ENCODE results near the gene SLC25A21.

The SLC25A21 gene

GRCh38 chr14:36946872-36947271 is 225.5 kb downstream of the SLC25A21 start:
- Mint-ChIP-seq H3K27ac (no peak overlapping the region), H3K4me1 (ENCODE audit: low read depth) (no peaks in the 10 kb centered on the region), H3K4me3 (no peak overlapping the region), H3K36me3 (ENCODE audit: low read depth) (no peaks in the 10 kb centered on the region), H3K9me3 (no peaks in the 10 kb centered on the region), H3K27me3 (no peaks in the 10 kb centered on the region)
- intact Hi-C loops (cut with micrococcal nuclease) = no loop called here

- H3K27me3 Mint-ChIP-seq = no peaks in the 10 kb centered on the region
- intact Hi-C loops (cut with micrococcal nuclease) = no loop called here
- H3K27ac Mint-ChIP-seq = no peak overlapping the region
- no peaks in the 10 kb centered on the region for H3K9me3 Mint-ChIP-seq
- H3K4me1 Mint-ChIP-seq (ENCODE audit: low read depth) = no peaks in the 10 kb centered on the region
- no peak overlapping the region for H3K4me3 Mint-ChIP-seq
- no peaks in the 10 kb centered on the region for H3K36me3 Mint-ChIP-seq (ENCODE audit: low read depth)
Observed at GRCh38 chr14:36944307-36945010, 227.9 kb downstream of the SLC25A21 start.

GRCh38 chr14:36942522-36943245 is 229.7 kb downstream of the SLC25A21 start:
- no peaks in the 10 kb centered on the region for H3K36me3 Mint-ChIP-seq (ENCODE audit: low read depth)
- H3K27me3 Mint-ChIP-seq = no peaks in the 10 kb centered on the region
- no peaks in the 10 kb centered on the region for H3K4me1 Mint-ChIP-seq (ENCODE audit: low read depth)
- no peak overlapping the region for H3K27ac Mint-ChIP-seq
- intact Hi-C loops (cut with micrococcal nuclease) = no loop called here
- no peaks in the 10 kb centered on the region for H3K9me3 Mint-ChIP-seq
- H3K4me3 Mint-ChIP-seq = no peak overlapping the region

GRCh38 chr14:36941783-36942521 is 230.5 kb downstream of the SLC25A21 start:
- intact Hi-C loops (cut with micrococcal nuclease) = no loop called here
- H3K27ac Mint-ChIP-seq = no peak overlapping the region
- no peaks in the 10 kb centered on the region for H3K27me3 Mint-ChIP-seq
- H3K4me1 Mint-ChIP-seq (ENCODE audit: low read depth) = no peaks in the 10 kb centered on the region
- H3K36me3 Mint-ChIP-seq (ENCODE audit: low read depth) = no peaks in the 10 kb centered on the region
- H3K4me3 Mint-ChIP-seq = no peak overlapping the region
- H3K9me3 Mint-ChIP-seq = no peaks in the 10 kb centered on the region

GRCh38 chr14:36940476-36940875 is 231.9 kb downstream of the SLC25A21 start:
- no peaks in the 10 kb centered on the region for H3K9me3 Mint-ChIP-seq
- H3K4me3 Mint-ChIP-seq = no peak overlapping the region
- H3K27ac Mint-ChIP-seq = no peak overlapping the region
- H3K27me3 Mint-ChIP-seq = no peaks in the 10 kb centered on the region
- intact Hi-C loops (cut with micrococcal nuclease) = no loop called here
- H3K4me1 Mint-ChIP-seq (ENCODE audit: low read depth) = no peaks in the 10 kb centered on the region
- H3K36me3 Mint-ChIP-seq (ENCODE audit: low read depth) = no peaks in the 10 kb centered on the region

- Mint-ChIP-seq H3K27me3 (no peaks in the 10 kb centered on the region), H3K4me1 (ENCODE audit: low read depth) (no peaks in the 10 kb centered on the region), H3K9me3 (no peaks in the 10 kb centered on the region), H3K27ac (no peak overlapping the region), H3K4me3 (no peak overlapping the region), H3K36me3 (ENCODE audit: low read depth) (no peaks in the 10 kb centered on the region)
- intact Hi-C loops (cut with micrococcal nuclease) = no loop called here
Observed at GRCh38 chr14:36939265-36939664, 233.1 kb downstream of the SLC25A21 start.

GRCh38 chr14:36938678-36939077 is 233.7 kb downstream of the SLC25A21 start:
- no peaks in the 10 kb centered on the region for H3K4me1 Mint-ChIP-seq (ENCODE audit: low read depth)
- no peak overlapping the region for H3K27ac Mint-ChIP-seq
- no peaks in the 10 kb centered on the region for H3K36me3 Mint-ChIP-seq (ENCODE audit: low read depth)
- no peaks in the 10 kb centered on the region for H3K27me3 Mint-ChIP-seq
- no peak overlapping the region for H3K4me3 Mint-ChIP-seq
- H3K9me3 Mint-ChIP-seq = no peaks in the 10 kb centered on the region
- intact Hi-C loops (cut with micrococcal nuclease) = no loop called here

- no peak overlapping the region for H3K4me3 Mint-ChIP-seq
Observed at GRCh38 chr14:36935976-36936678, 236.3 kb downstream of the SLC25A21 start.

GRCh38 chr14:36934304-36934703 is 238.1 kb downstream of the SLC25A21 start:
- H3K27me3 Mint-ChIP-seq = no peaks in the 10 kb centered on the region
- no peaks in the 10 kb centered on the region for H3K36me3 Mint-ChIP-seq (ENCODE audit: low read depth)
- no peaks in the 10 kb centered on the region for H3K4me1 Mint-ChIP-seq (ENCODE audit: low read depth)
- no peak overlapping the region for H3K4me3 Mint-ChIP-seq
- no peak overlapping the region for H3K27ac Mint-ChIP-seq
- no peaks in the 10 kb centered on the region for H3K9me3 Mint-ChIP-seq
- intact Hi-C loops (cut with micrococcal nuclease) = no loop called here

More at GRCh38 chr14:36935976-36936678, 236.3 kb downstream of the SLC25A21 start:
- H3K27me3 Mint-ChIP-seq = no peaks in the 10 kb centered on the region
- no peaks in the 10 kb centered on the region for H3K4me1 Mint-ChIP-seq (ENCODE audit: low read depth)
- intact Hi-C loops (cut with micrococcal nuclease) = no loop called here
- H3K9me3 Mint-ChIP-seq = no peaks in the 10 kb centered on the region
- no peaks in the 10 kb centered on the region for H3K36me3 Mint-ChIP-seq (ENCODE audit: low read depth)
- no peak overlapping the region for H3K27ac Mint-ChIP-seq

- intact Hi-C loops (cut with micrococcal nuclease) = no loop called here
- H3K27me3 Mint-ChIP-seq = no peaks in the 10 kb centered on the region
Observed at GRCh38 chr14:36931791-36932190, 240.6 kb downstream of the SLC25A21 start.

GRCh38 chr14:36928432-36928831 is 244.0 kb downstream of the SLC25A21 start:
- Mint-ChIP-seq H3K4me1 (ENCODE audit: low read depth) (no peaks in the 10 kb centered on the region), H3K27ac (no peak overlapping the region), H3K27me3 (no peaks in the 10 kb centered on the region), H3K4me3 (no peak overlapping the region), H3K9me3 (no peaks in the 10 kb centered on the region), H3K36me3 (ENCODE audit: low read depth) (no peaks in the 10 kb centered on the region)
- intact Hi-C loops (cut with micrococcal nuclease) = no loop called here

More at GRCh38 chr14:36931791-36932190, 240.6 kb downstream of the SLC25A21 start:
- Mint-ChIP-seq H3K4me3 (no peak overlapping the region), H3K36me3 (ENCODE audit: low read depth) (no peaks in the 10 kb centered on the region), H3K27ac (no peak overlapping the region), H3K9me3 (no peaks in the 10 kb centered on the region), H3K4me1 (ENCODE audit: low read depth) (no peaks in the 10 kb centered on the region)

- H3K4me3 Mint-ChIP-seq = no peak overlapping the region
- no peaks in the 10 kb centered on the region for H3K4me1 Mint-ChIP-seq (ENCODE audit: low read depth)
- H3K27ac Mint-ChIP-seq = no peak overlapping the region
- H3K36me3 Mint-ChIP-seq (ENCODE audit: low read depth) = no peaks in the 10 kb centered on the region
- no peaks in the 10 kb centered on the region for H3K9me3 Mint-ChIP-seq
- no peaks in the 10 kb centered on the region for H3K27me3 Mint-ChIP-seq
- intact Hi-C loops (cut with micrococcal nuclease) = no loop called here
Observed at GRCh38 chr14:36925094-36925493, 247.3 kb downstream of the SLC25A21 start.

GRCh38 chr14:36916668-36917067 is 255.7 kb downstream of the SLC25A21 start:
- intact Hi-C loops (cut with micrococcal nuclease) = no loop called here
- no peak overlapping the region for H3K27ac Mint-ChIP-seq
- no peak overlapping the region for H3K4me3 Mint-ChIP-seq
- H3K4me1 Mint-ChIP-seq (ENCODE audit: low read depth) = no peaks in the 10 kb centered on the region
- no peaks in the 10 kb centered on the region for H3K27me3 Mint-ChIP-seq
- no peaks in the 10 kb centered on the region for H3K36me3 Mint-ChIP-seq (ENCODE audit: low read depth)
- no peaks in the 10 kb centered on the region for H3K9me3 Mint-ChIP-seq

GRCh38 chr14:36915081-36915480 is 257.3 kb downstream of the SLC25A21 start:
- H3K9me3 Mint-ChIP-seq = no peaks in the 10 kb centered on the region
- intact Hi-C loops (cut with micrococcal nuclease) = no loop called here
- H3K27ac Mint-ChIP-seq = no peak overlapping the region
- no peaks in the 10 kb centered on the region for H3K4me1 Mint-ChIP-seq (ENCODE audit: low read depth)
- H3K4me3 Mint-ChIP-seq = no peak overlapping the region
- H3K27me3 Mint-ChIP-seq = no peaks in the 10 kb centered on the region
- H3K36me3 Mint-ChIP-seq (ENCODE audit: low read depth) = no peaks in the 10 kb centered on the region

All from dendritic cell treated with granulocyte-macrophage colony-stimulating factor and Interleukin-4, amounts not matched to agents 40 ng/mL and 50 ng/mL, for 4 days (primary cell).